ENCODE data around the gene CALB2.

CALB2 gene

GRCh38 chr16:71423865-71424264 is 65.3 kb downstream of the CALB2 start:
- Histone ChIP-seq H3K27me3 (ENCODE audit: control insufficient read depth, insufficient read depth, low read length) (peaks cover 16% of the 10 kb centered on the region), H3K9ac (ENCODE audit: low read length) (no peak overlapping the region), H3K4me3 (ENCODE audit: low read length) (no peak overlapping the region), H3K4me1 (ENCODE audit: control insufficient read depth, insufficient read depth, low read length) (no peaks in the 10 kb centered on the region), H3K9me3 (ENCODE audit: control insufficient read depth, low read length) (no peaks in the 10 kb centered on the region), H3K36me3 (ENCODE audit: control insufficient read depth, insufficient read depth, low read length) (no peaks in the 10 kb centered on the region)

DNA sequence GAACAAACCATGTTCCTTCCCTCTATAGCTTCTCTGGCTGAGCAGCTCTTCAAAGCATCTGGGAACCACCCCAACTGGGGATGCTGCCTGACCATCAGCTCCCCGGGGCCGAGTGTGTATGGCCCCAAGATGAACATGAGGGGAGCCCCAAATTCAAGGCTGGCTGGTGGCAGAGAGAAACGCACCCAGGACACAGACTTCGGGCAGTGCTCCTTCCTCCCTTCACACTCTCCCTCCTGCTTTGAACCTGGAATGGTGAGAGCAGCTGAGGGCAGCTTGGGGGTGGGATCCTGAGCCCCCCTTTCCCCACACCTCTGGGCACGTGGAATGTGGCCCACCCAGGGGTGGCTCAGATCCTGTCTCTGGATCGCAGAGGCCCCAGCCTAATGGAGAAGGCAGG is 66.1 kb downstream of the CALB2 start:
- no peaks in the 10 kb centered on the region for H3K36me3 ChIP-seq (ENCODE audit: control insufficient read depth, insufficient read depth, low read length)
- H3K27me3 ChIP-seq (ENCODE audit: control insufficient read depth, insufficient read depth, low read length) = peaks cover 16% of the 10 kb centered on the region
- H3K9me3 ChIP-seq (ENCODE audit: control insufficient read depth, low read length) = no peaks in the 10 kb centered on the region
- H3K9ac ChIP-seq (ENCODE audit: low read length) = no peak overlapping the region
- no peaks in the 10 kb centered on the region for H3K4me1 ChIP-seq (ENCODE audit: control insufficient read depth, insufficient read depth, low read length)
- no peak overlapping the region for H3K4me3 ChIP-seq (ENCODE audit: low read length)

DNA sequence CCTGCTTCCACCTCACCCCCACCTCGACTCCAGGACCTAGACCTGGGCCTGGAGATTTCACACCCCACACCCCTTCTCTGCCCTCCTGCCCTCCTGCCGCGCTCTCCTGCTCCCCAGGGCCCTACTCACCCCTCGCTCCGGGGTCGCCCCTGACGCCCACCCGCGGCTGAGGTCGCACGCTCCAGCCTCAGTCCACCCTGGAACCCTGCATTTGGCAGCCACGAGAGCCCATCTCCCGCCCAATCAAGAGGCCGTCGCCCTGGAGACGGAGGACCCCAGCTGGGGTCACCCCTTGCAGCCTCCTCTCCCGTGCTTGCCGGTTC is 67.2 kb downstream of the CALB2 start:
- Histone ChIP-seq H3K9ac (ENCODE audit: low read length) (no peak overlapping the region), H3K27me3 (ENCODE audit: control insufficient read depth, insufficient read depth, low read length) (peaks cover 16% of the 10 kb centered on the region), H3K4me1 (ENCODE audit: control insufficient read depth, insufficient read depth, low read length) (no peaks in the 10 kb centered on the region), H3K9me3 (ENCODE audit: control insufficient read depth, low read length) (no peaks in the 10 kb centered on the region), H3K4me3 (ENCODE audit: low read length) (no peak overlapping the region), H3K36me3 (ENCODE audit: control insufficient read depth, insufficient read depth, low read length) (no peaks in the 10 kb centered on the region)

DNA sequence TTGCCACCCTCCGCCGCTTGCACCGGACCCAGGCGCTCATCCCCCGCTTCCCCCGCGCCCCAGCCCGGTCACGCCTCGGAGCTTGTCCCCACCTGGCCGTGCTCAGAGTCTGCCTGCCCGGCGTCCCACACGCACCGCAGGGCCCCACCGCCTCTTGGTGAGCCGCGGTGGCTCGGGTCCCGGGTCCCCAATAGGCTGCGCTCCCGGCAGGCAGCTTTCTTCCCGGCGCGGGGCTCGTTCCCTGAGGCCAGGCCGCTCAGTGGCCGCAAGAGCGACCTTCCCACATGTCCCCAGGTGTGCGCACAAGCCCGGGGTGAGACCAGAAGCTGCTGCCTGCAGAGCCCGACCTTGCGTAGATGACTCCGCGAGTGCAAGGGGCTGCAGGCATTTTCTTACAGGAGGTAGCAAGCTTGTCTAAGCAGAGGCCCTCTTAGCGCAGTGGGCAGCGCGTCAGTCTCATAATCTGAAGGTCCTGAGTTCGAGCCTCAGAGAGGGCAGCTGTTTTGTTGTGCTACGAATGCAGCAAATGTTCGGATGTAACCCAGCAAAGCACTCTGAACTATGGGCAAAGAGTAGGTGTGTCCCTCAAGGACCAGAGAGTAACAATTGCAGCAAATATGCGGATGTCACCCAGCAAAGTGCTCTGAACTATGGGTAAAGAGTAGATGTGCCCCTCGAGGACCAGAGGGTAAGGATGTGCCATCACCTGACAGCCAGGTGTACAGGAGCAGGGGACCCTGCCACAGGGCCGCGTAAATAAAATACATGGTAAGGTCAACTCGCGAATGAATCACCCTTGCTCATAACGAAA is 67.8 kb downstream of the CALB2 start:
- no peak overlapping the region for H3K9ac ChIP-seq (ENCODE audit: low read length)
- no peaks in the 10 kb centered on the region for H3K36me3 ChIP-seq (ENCODE audit: control insufficient read depth, insufficient read depth, low read length)
- H3K9me3 ChIP-seq (ENCODE audit: control insufficient read depth, low read length) = no peaks in the 10 kb centered on the region
- peaks cover 16% of the 10 kb centered on the region for H3K27me3 ChIP-seq (ENCODE audit: control insufficient read depth, insufficient read depth, low read length)
- H3K4me3 ChIP-seq (ENCODE audit: low read length) = no peak overlapping the region
- H3K4me1 ChIP-seq (ENCODE audit: control insufficient read depth, insufficient read depth, low read length) = no peaks in the 10 kb centered on the region

GRCh38 chr16:71426880-71427615 is 68.5 kb downstream of the CALB2 start:
- H3K27me3 ChIP-seq (ENCODE audit: control insufficient read depth, insufficient read depth, low read length) = peaks cover 16% of the 10 kb centered on the region
- no peaks in the 10 kb centered on the region for H3K4me1 ChIP-seq (ENCODE audit: control insufficient read depth, insufficient read depth, low read length)
- H3K9me3 ChIP-seq (ENCODE audit: control insufficient read depth, low read length) = no peaks in the 10 kb centered on the region

GRCh38 chr16:71428385-71428784 is 69.9 kb downstream of the CALB2 start:
- Histone ChIP-seq H3K36me3 (ENCODE audit: control insufficient read depth, insufficient read depth, low read length) (no peaks in the 10 kb centered on the region), H3K4me3 (ENCODE audit: low read length) (no peak overlapping the region), H3K4me1 (ENCODE audit: control insufficient read depth, insufficient read depth, low read length) (no peaks in the 10 kb centered on the region), H3K9me3 (ENCODE audit: control insufficient read depth, low read length) (no peaks in the 10 kb centered on the region), H3K9ac (ENCODE audit: low read length) (no peak overlapping the region), H3K27me3 (ENCODE audit: control insufficient read depth, insufficient read depth, low read length) (peaks cover 16% of the 10 kb centered on the region)

More at GRCh38 chr16:71426880-71427615, 68.5 kb downstream of the CALB2 start:
- Histone ChIP-seq H3K4me3 (ENCODE audit: low read length) (no peak overlapping the region), H3K9ac (ENCODE audit: low read length) (no peak overlapping the region), H3K36me3 (ENCODE audit: control insufficient read depth, insufficient read depth, low read length) (no peaks in the 10 kb centered on the region)

- H3K9ac ChIP-seq (ENCODE audit: low read length) = no peak overlapping the region
- H3K9me3 ChIP-seq (ENCODE audit: control insufficient read depth, low read length) = no peaks in the 10 kb centered on the region
- peaks cover 16% of the 10 kb centered on the region for H3K27me3 ChIP-seq (ENCODE audit: control insufficient read depth, insufficient read depth, low read length)
- no peak overlapping the region for H3K4me3 ChIP-seq (ENCODE audit: low read length)
- no peaks in the 10 kb centered on the region for H3K4me1 ChIP-seq (ENCODE audit: control insufficient read depth, insufficient read depth, low read length)
- H3K36me3 ChIP-seq (ENCODE audit: control insufficient read depth, insufficient read depth, low read length) = no peaks in the 10 kb centered on the region
Measured at GRCh38 chr16:71428883-71429282, 70.4 kb downstream of the CALB2 start.

DNA sequence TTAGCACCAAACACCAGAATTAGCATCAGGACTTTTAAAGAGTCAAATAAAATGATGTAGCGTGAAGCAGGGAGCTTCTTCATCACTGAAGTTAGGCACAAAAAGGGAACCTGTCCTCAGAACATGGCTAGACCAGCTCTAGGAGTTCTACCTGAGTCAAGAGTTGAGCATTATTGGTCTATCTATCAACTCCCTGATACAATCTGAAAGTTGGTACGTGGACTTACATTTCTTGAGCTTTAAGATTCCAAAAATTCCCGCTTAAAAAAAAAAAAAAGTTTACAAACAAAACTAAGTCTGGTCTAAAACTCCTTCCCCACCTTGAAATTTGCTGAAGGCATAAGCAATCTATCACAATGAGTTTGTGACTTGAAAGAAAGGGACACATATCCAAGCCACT is 71.1 kb downstream of the CALB2 start:
- Histone ChIP-seq H3K4me3 (ENCODE audit: low read length) (no peak overlapping the region), H3K9ac (ENCODE audit: low read length) (no peak overlapping the region), H3K9me3 (ENCODE audit: control insufficient read depth, low read length) (no peaks in the 10 kb centered on the region), H3K4me1 (ENCODE audit: control insufficient read depth, insufficient read depth, low read length) (no peaks in the 10 kb centered on the region), H3K36me3 (ENCODE audit: control insufficient read depth, insufficient read depth, low read length) (no peaks in the 10 kb centered on the region), H3K27me3 (ENCODE audit: control insufficient read depth, insufficient read depth, low read length) (peaks cover 16% of the 10 kb centered on the region)

- Histone ChIP-seq H3K27me3 (ENCODE audit: control insufficient read depth, insufficient read depth, low read length) (peaks cover 14% of the 10 kb centered on the region), H3K36me3 (ENCODE audit: control insufficient read depth, insufficient read depth, low read length) (no peaks in the 10 kb centered on the region), H3K9ac (ENCODE audit: low read length) (no peak overlapping the region), H3K9me3 (ENCODE audit: control insufficient read depth, low read length) (no peaks in the 10 kb centered on the region), H3K4me3 (ENCODE audit: low read length) (no peak overlapping the region), H3K4me1 (ENCODE audit: control insufficient read depth, insufficient read depth, low read length) (no peaks in the 10 kb centered on the region)
Measured at GRCh38 chr16:71430744-71431143, 72.2 kb downstream of the CALB2 start.

DNA sequence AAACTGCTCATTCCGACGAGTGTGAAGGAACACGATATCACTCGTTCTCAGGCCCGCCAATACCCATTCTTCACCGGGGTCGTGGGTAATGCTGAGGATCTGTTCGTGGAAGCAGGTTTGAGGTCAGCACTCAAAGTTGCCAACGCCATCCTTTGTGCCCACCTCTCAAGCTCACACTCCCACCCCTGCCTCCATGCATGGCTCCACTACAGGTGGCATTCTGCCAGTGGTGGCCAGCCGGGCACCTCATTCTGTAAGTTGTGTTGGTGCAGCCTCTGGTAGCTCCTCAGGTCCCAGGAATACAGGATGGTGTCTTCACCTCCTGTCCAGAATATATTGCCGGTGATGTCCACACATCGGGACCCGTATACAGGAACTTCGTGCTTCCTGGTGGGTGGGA is 72.7 kb downstream of the CALB2 start:
- Histone ChIP-seq H3K4me3 (ENCODE audit: low read length) (no peak overlapping the region), H3K36me3 (ENCODE audit: control insufficient read depth, insufficient read depth, low read length) (no peaks in the 10 kb centered on the region), H3K9me3 (ENCODE audit: control insufficient read depth, low read length) (no peaks in the 10 kb centered on the region), H3K9ac (ENCODE audit: low read length) (no peak overlapping the region), H3K27me3 (ENCODE audit: control insufficient read depth, insufficient read depth, low read length) (peaks cover 11% of the 10 kb centered on the region), H3K4me1 (ENCODE audit: control insufficient read depth, insufficient read depth, low read length) (no peaks in the 10 kb centered on the region)

DNA sequence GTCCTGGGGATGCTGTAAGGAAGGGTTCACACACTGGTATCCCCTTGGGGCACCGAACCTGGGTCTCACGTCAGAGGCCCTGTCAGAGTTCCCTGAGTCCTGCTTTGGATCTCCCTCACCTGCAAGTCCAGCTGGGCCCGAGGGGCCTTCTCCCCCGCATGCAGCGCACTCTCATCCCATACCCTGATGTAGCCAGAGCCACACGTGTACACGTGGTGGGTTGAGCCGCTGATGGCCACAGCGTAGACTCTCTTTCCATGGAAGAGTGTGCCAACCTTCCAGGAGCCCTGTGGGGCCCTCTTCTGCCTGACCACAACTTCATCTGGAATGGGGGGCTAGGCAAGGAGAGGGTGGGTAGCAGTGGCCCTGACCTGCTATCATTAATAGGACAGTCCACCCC is 73.5 kb downstream of the CALB2 start:
- Histone ChIP-seq H3K4me1 (ENCODE audit: control insufficient read depth, insufficient read depth, low read length) (no peaks in the 10 kb centered on the region), H3K9ac (ENCODE audit: low read length) (no peak overlapping the region), H3K36me3 (ENCODE audit: control insufficient read depth, insufficient read depth, low read length) (no peaks in the 10 kb centered on the region), H3K9me3 (ENCODE audit: control insufficient read depth, low read length) (no peaks in the 10 kb centered on the region), H3K27me3 (ENCODE audit: control insufficient read depth, insufficient read depth, low read length) (peaks cover 3% of the 10 kb centered on the region), H3K4me3 (ENCODE audit: low read length) (no peak overlapping the region)

DNA sequence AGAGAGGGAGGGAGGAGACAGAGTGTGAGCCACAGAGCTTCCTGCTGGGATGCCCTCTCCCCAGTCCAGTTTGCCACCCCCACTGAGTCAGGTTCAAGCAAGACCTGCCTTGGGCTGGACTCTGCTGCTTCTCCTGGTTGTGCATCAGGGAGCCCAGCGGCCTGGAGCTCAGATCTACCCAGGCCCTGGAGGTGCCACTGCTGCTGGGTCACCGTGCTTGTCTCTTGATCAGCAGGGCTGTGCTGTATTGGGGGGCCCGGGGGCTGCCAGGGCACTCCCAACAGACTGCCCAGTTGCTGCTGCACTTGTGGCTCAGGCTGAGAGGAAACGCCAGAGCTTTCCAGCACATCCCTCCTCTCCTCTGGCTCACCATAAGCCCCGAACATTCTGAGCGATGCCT is 74.4 kb downstream of the CALB2 start:
- H3K27me3 ChIP-seq (ENCODE audit: control insufficient read depth, insufficient read depth, low read length) = no peaks in the 10 kb centered on the region
- H3K36me3 ChIP-seq (ENCODE audit: control insufficient read depth, insufficient read depth, low read length) = no peaks in the 10 kb centered on the region
- H3K9ac ChIP-seq (ENCODE audit: low read length) = no peak overlapping the region
- no peak overlapping the region for H3K4me3 ChIP-seq (ENCODE audit: low read length)
- no peaks in the 10 kb centered on the region for H3K9me3 ChIP-seq (ENCODE audit: control insufficient read depth, low read length)
- no peaks in the 10 kb centered on the region for H3K4me1 ChIP-seq (ENCODE audit: control insufficient read depth, insufficient read depth, low read length)
